K562 treated with DMSO at 1 percent for 4 hours (cell line): ENCODE results near the gene CDC20. TPM values are rescaled to one million over a fixed set of nuclear protein-coding genes. Genes with fewer than 3 reads are reported as not detected.

Experiments
- total RNA-seq: library from RNA; unstranded; fragments of 300-600 nt; gene quantifications from 2 replicates; pipeline ENCODE4 v1.2.3, GENCODE V29; 2022; ENCODE audit not compliant: insufficient read depth

Gene CDC20
- 131 and 137 TPM in 2 replicates for total RNA-seq

DNA sequence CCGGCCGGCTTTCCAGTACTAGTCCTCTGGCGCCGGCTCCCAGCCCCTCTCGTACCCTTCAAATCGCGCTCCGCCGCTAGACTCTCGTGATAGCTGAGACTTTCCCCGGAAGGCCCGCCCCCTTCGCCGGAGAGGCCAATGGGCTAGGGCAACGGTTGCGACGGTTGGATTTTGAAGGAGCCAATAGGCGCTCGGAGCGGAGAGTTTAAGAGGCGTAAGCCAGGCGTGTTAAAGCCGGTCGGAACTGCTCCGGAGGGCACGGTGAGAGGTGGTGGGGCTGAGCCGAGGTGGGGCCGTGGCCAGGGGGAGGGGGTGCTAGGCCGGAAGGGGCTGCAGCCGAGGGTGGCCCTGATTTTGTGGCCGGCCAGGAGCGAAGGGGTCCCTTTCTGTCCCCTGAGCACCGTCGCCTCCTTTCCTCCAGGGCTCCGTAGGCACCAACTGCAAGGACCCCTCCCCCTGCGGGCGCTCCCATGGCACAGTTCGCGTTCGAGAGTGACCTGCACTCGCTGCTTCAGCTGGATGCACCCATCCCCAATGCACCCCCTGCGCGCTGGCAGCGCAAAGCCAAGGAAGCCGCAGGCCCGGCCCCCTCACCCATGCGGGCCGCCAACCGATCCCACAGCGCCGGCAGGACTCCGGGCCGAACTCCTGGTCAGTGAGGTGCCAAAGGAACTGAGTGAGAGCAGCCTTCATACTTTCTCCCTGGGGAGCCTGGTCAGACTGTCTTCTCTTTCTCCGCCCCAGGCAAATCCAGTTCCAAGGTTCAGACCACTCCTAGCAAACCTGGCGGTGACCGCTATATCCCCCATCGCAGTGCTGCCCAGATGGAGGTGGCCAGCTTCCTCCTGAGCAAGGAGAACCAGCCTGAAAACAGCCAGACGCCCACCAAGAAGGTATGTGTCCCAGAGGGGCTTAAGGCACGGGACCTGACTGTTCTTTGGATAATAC lies at the start of gene CDC20:
Gene CDC20, plus strand, starts transcription at position 236 of the 948 bp plus-strand sequence. Its CDS starts 235 bp downstream, at position 471.

DNA sequence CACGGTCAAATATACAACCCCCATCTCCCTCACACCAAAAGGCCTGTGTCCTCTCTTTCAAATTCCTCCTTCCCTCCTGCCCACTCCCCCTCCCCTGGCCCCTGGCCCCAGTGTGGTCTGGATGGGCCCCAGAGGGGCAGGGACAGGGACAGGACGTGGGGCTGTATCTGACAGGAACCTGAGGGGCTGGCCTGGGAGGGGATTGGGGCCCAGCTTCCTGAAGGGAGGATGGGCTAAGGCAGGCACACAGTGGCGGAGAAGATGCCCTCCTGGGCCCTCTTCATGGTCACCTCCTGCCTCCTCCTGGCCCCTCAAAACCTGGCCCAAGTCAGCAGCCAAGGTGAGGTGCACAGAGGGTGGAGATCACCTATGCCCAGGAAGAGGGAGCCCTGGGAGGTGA lies 21.2 kb upstream of the CDC20 start, which contains the start of gene MPL:
Gene MPL, plus strand, starts transcription at position 231 of the 400 bp plus-strand sequence. Its CDS starts 31 bp downstream, at position 262.

DNA sequence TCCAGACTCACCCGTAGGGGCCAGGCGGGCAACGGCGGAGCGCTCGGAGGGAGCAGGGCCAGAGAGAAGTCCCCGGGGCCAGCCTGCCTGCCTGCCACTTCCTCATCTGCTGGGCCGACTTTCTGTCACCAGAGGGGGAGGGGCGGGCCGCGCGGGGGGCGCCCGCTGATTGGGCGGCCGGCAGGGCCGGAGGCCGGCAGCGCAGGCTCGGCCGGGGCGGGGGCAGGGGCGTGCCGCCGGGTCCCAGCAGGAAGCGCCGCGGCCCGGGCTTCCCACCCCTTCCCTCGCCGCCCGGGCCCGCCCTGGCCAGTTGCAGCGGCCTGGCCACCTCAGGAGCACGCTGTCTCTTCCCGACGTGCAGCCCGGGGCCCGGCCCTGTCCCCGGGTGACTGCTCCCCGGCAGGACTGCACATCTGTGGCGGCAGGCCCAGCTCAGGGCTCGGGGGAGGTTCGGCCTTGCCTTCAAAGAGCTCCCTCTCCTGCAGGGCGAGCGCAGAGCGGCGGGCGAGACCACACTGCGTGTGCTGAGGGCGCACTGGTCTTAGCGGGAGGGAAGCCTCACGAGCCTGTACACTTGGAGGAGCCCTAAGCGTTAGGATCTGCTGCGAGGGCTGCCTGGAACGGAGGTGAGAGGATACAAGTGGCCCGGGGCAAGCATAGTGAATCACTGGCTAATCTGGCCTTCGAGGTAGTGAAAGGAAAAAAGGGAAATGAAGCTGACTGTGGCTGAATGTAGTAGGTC lies 9.3 kb downstream of the CDC20 start, which contains the start of gene ELOVL1:
Gene ELOVL1, minus strand, starts transcription at position 108 of the 742 bp plus-strand sequence. CDS start 2,402 bp downstream, outside the sequence.

DNA sequence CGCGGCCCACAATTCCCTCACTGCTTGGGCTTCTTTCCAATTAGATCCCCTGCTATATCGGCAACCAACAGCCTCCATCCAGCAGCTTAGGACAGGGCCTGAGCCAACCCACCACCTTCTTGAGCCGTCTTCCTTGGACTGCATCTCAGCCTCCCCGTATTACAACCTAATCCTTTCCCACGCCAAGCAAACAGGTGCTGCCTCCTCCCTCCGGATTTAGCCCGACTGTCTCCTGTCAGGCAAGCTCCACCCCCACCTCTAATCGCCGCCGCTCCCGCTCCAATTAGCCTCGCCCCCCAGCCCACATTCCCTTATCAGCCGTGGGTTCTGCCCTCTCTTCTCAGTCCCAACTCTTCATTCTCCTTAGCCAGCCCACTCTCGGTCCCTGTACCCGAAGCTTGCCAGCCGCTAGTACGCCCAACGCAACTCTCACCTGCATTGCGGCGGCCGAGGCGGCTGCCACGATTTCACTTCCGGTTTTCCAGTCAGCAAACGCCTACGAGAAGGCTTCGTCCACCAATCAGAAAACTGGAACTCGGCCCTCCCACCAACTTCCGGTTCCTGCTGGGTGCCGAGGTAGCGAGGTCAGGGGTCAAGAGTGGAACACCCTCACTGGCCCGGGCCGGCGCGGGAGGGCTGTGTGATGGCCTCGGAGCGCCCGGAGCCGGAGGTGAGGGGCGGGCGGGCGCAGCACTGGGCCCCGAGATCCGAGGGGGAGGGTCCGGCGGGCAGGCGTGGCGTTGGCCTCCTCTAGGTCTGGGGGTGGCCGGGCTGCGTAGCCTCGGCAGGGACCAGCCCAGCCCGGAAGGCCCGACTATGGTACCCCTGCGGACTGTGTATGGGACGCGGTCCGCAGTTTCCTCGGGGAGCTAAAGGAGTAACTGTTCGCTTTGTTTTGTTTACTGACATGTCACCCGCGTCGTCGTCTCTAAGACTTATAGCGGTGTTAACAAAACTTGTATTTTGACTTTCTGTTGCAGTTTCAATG lies 30.8 kb downstream of the CDC20 start, which contains the start of the genes MED8 and SZT2:
Gene MED8, minus strand, starts transcription at position 475 of the 988 bp plus-strand sequence. Its CDS starts 36 bp downstream, at position 439.
Gene SZT2, plus strand, starts transcription at position 574 of the 988 bp plus-strand sequence. Its CDS starts 70 bp downstream, at position 644.

Other genes with a start within 250 kb of the CDC20 start
- 81.8 and 100.0 TPM in 2 replicates for gene EBNA1BP2, start 186.7 kb upstream of the CDC20 start, total RNA-seq
- not detected in 2 replicates for gene CFAP57, start 186.7 kb upstream of the CDC20 start, total RNA-seq
- gene TMEM125, start 89.0 kb upstream of the CDC20 start, total RNA-seq = 0.36 TPM in 1 of 2 replicates, not detected in the other
- not detected in 2 replicates for gene C1orf210, start 73.4 kb upstream of the CDC20 start, total RNA-seq
- gene TIE1, start 58.0 kb upstream of the CDC20 start, total RNA-seq = not detected in 2 replicates
- gene MPL, start 21.2 kb upstream of the CDC20 start, total RNA-seq = not detected in 2 replicates
- 87.0 and 121 TPM in 2 replicates for gene ELOVL1, start 9.0 kb downstream of the CDC20 start, total RNA-seq
- gene MED8, start 30.8 kb downstream of the CDC20 start, total RNA-seq = 47.2 and 48.6 TPM in 2 replicates
- 13.9 and 21.8 TPM in 2 replicates for gene SZT2, start 30.9 kb downstream of the CDC20 start, total RNA-seq
- gene HYI, start 95.0 kb downstream of the CDC20 start, total RNA-seq = 6.8 and 8.5 TPM in 2 replicates
- 2.1 TPM in 2 replicates for gene PTPRF, start 171.9 kb downstream of the CDC20 start, total RNA-seq